SU-DHL-6 (cell line): ENCODE results near the gene SEC23A.

Source experiments
- EZH2phosphoT487 ChIP-seq: fragments of 200-600 bp; sonication (generic), shearing (Covaris generic); conservative IDR thresholded peaks from 2 replicates; pipeline ENCODE4 v1.6.1; 2018; ENCODE audit warnings: mild to moderate bottlenecking, antibody characterized with exemption, low read length, moderate library complexity, mixed read lengths
- TF ChIP-seq, protein P1 (sequence below): fragments of 200-600 bp; sonication (generic); IDR thresholded peaks from one replicate; pipeline ENCODE4 v1.5.1; 2017; ENCODE audit warnings: antibody characterized with exemption, mild to moderate bottlenecking, low read length, moderate library complexity; ENCODE audit not compliant: insufficient read depth, poor library complexity, severe bottlenecking

DNA sequence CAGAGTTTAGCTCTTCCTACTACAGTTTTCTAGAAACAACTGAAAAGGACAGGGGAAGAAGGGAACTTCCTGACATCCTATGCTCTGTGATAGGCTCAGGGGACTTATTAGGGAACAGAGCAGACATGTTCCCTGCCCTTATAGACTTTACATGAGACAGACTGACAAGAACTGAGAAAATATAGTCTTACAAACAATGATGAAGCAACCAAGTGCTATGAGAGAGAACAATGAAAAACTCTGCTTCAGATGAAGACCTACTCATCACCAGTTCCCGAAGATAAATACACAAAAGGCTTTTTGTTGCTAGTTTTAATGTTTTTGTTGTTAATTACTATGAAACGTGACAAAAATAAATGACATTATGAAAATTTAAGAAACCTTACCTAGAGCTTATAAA lies 115.3 kb downstream of the SEC23A start:
- TF ChIP-seq, protein P1, sequence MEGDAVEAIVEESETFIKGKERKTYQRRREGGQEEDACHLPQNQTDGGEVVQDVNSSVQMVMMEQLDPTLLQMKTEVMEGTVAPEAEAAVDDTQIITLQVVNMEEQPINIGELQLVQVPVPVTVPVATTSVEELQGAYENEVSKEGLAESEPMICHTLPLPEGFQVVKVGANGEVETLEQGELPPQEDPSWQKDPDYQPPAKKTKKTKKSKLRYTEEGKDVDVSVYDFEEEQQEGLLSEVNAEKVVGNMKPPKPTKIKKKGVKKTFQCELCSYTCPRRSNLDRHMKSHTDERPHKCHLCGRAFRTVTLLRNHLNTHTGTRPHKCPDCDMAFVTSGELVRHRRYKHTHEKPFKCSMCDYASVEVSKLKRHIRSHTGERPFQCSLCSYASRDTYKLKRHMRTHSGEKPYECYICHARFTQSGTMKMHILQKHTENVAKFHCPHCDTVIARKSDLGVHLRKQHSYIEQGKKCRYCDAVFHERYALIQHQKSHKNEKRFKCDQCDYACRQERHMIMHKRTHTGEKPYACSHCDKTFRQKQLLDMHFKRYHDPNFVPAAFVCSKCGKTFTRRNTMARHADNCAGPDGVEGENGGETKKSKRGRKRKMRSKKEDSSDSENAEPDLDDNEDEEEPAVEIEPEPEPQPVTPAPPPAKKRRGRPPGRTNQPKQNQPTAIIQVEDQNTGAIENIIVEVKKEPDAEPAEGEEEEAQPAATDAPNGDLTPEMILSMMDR = no peak
- TF ChIP-seq EZH2phosphoT487 = no peak
